AG08395 (cell line): ENCODE results near the gene TRIO.
"Not testable (repeated sequence)": the region's sequence is repeated elsewhere in the genome, so short reads cannot be mapped to it uniquely, and the experiment has no call there.

Experiments used
- DNase-seq: peaks from one replicate; pipeline ENCODE4 v3.0.0; 2012; ENCODE audit warnings: mixed read lengths, low spot score

The TRIO gene

DNA sequence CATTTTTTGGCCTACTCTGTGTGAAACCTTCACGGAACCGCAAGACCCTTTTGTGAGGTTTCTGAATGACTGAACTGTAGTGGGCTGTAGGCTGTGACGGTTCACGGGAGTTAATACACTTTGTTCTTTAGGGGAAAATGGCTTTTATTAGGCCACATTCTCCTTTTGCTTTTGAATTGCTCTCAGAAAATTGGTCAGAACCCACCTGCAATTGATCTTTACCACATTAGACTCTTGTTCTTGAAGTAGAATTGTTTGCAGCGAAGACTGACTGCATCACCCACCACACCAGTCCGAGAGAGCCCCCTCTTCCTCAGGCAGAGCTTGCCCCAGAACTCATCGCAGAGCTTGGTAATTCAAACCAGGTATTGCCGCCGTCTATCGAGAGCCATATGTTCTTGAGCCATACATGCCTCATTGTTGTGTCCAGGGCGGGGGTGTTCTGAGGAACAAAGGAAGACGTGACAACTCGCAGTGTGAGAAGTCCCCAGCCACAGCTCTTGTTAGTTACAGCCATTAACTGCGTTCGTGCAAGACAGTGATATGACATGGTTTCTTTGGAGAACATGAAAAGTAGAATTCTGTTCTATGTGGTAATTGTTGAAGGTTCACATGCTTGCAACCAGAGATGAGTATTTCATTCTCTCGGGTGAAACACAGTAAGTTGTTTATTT lies 272.0 kb downstream of the TRIO start:
- no peak for DNase-seq

DNA sequence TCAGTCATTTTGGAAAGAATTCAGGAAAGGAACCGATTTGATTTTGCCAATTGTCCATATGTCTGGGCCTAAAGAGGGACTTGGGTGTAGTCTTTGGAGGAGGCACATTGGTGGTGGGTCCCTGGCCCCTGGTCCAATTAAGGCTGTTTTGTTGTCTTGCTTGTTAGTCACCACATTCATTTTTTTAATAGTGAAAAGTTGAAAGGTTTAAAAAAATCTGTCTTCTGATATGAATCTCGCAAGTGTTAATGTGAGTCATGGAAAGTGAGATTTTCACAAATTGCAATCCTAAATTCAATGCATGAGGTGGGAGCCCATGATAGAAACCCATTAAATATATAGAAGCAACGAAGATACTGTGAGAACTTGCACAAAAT lies 272.5 kb downstream of the TRIO start:
- no peak for DNase-seq

DNA sequence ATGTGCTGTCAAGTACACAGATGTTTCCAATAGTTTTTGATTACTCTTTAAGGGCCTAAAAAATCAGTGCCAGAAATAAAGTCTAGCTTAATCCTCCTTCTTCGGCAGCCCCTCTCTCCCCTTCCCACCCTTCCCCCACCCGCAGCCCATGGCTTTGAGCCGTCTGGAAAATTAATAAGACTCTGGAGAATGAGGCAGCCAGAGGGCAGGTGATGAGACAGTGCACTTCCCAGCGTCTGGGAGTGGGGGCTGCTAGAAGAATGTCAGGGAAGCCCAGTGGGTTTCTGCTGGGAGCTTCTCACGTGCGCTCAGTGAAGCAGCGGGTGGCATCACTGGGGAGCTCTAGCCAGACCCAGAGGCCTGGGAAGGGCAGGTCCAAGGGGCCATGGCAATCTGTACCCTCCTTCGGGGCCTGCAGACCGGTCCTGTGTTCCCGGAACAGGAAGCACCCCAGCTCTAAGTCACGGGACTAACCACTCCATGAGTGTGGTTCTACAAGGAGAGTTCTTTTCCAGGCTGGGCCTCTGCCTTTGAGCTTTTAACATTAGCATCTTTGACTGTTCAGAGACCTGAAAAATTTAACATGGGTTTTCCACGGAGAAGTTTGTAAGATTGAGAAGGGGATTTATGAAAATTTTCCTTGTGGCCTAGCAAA lies 273.6 kb downstream of the TRIO start:
- no peak for DNase-seq

DNA sequence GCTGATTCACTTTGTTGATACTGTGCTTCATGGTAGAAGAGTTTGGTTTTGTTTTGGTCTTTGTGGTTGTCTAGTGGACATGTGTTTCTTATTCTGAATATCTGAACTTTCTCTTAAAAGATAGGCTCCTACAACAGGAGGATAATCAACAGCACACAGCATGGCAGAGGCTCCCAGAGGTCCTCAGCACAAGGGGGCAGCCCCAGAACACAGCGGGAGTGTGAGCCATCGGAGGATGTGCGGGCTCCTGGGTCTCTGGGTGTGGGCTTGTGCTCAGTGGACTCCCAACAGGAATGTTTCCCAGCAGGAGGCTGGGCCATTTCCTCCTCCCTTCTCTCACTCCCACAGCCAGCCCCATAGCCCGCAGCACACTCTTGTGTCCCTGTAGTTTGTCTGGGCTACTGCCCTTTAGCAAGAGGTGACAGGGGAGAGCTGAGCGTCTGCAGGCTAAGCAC lies 274.2 kb downstream of the TRIO start:
- DNase-seq: peak; percentile 46

DNA sequence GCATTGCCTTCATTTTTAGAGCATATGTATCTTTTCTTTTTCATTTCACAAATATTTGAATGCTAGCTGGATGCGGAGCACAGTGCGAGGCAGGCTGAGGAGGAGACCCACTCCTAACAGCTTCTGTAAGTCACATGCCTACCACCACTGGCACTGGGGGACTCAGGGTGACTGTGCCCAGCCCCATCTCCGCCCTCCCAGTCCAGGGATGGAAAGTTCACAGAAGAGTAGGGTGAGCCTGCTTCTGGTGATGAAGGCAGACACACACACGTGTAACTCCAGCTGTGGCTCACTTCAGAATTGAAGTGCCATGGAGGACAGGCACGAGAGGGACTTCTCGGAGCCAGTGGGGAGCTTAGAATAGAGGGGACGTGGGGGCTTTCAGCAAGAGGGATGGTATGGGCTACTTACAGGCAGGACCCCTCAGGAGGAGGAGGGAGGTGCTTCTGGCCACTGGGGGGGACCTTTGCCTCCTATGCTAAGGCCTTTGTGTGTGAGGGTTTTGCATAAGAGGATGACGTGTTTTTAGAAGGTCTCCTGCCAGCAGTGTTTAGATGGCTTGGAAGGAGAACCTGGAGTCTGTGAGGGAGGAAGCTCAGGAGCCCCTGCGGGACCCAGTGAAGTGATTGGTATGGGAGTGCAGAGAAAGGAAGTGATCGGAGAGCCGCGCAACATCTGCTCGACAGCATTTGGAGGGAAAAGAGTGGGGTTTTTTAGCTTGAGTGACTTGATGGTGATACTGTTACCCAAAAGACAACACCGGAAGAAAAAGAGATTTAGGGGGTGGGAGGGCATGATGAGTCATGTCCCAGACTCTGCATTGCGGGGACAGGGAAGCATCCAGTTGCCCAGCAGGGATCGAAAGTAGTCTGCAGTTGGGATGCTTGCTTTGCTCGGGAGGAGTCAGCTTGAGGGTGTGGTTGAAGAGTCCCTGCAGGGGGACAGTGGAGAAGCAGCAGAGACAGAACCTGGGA lies 274.9 kb downstream of the TRIO start:
- DNase-seq: no peak

DNA sequence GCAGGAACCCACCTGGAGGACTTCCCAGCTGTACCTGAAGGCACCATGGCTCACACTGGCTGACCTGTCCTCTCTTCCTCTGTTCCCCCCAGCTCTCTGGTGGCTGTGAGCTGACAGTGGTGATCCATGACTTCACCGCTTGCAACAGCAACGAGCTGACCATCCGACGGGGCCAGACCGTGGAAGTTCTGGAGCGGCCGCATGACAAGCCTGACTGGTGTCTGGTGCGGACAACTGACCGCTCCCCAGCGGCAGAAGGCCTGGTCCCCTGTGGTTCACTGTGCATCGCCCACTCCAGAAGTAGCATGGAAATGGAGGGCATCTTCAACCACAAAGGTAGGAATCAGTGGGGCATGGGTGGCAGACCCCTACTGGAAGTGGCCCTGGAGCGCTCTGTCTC lies 276.5 kb downstream of the TRIO start:
- DNase-seq: no peak

DNA sequence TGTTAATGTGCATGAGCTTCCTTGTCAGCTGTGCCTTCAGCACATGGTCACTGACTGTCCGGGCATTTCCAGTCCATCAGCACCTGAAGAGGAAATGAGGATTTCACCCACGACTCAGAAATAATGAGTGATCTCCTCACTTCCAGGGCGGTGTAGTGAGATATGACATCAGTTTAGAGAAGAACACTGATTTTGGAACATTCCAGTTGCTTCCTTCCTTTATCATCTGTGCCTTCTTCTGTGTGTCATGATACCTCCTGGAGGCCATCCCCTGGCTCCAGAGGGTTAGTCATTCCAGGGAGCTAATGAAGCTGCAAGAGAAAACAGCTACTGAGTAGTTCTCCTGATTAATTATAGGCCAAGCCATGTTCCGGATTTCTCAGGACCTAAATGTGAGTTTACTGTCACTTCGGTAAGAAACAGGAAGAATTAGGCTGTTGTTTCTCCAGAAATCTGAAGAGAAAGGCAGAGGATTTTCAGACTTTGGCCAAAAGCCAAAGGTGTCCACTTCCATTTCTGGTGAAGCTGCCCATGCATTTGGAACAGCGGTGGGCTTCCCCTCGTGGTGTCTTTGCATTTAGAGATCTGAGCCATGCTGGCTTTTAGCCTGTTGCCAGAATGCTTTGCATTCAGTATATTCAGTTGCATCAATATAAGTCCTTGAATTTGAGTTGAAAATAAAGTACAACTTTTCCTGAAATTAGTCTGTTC lies 277.1 kb downstream of the TRIO start:
- peak; percentile 48 for DNase-seq

DNA sequence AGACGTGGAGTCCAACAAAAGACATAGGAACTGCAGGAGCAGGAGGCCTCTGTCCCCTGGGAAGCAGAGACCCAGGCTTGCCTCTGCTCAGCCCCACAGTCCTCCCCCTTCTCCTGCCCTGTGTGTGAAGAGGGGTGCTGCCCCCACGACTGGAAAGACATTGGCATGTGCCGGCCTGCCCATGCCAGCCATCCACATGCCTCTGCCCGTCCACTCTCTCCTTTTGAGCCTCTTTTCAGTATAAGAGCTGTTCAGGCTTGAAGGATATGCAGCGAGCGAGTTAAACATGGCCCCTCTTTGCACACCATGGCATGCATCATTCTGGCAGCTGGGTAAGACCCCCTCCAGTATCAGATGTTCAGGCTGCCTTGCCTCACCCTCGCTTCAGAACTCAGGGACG lies 278.7 kb downstream of the TRIO start:
- DNase-seq: no peak

DNA sequence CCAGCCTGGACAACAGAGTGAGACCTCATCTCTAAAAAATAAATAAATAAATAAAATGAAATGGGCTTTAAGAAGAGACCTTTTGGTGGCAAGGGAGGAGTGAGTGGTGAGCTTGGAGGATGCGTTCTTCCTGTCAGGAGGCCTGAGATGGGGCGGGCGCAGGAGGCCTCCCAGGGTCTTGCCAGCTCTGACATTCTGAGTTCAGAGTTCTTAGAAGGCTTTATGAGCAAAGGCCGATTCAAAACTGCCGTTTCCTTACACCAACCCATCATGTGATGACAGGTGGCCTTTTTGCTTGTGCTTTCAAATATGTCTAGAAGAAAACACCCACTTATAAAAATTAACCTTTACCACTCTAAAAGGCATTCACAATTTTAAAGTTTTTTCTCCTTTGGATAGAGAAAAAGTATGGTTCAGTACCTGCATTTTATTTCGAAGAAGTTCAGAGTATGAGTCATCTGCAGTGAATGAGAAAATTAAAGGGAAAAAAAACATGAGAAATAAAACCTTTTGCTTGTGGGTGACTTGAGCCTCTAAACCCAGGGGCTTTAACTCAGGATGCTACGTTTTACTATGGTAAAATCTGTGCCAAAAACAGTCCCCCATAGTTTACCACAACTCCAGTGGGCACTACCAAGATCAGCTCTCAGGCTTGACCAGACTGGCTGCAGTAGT lies 281.0 kb downstream of the TRIO start:
- no peak for DNase-seq

DNA sequence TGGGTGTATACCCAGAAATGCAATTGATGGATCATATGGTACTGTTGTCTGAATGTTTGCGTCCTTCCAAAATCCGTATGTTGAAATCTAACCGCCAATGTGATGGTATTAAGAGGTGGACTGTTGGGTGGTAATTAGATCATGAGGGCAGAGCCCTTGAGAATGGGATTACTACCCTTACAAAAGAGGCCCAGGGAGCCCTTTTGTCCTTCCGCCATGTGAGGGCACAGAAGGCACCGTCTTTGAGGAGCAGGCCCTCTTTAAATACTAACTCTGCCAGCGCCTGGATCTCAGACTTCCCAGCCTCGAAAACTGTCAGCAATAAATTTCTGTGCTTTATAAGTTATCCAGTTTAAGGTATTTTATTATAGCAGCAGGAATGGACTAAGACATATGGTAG lies 282.4 kb downstream of the TRIO start:
- DNase-seq: no peak

DNA sequence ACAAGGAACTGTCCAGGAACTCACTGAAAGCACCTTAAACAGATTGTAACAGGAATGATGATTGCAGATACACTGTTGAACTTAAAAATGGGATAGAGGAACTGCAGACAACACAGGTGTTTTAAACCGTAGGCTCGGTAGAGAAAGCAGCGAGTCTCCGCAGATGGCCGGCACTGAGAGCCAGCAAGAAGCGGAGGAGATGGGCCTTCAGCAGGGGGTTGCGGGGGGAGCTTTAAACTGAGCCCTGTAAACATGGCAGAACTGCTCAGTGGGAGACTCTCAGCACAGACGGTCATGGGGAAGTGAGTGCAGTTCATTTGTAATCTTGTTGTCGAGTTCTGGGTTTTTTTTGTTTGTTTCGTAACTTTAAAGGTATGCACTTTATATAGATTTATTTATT lies 283.4 kb downstream of the TRIO start:
- no peak for DNase-seq

DNA sequence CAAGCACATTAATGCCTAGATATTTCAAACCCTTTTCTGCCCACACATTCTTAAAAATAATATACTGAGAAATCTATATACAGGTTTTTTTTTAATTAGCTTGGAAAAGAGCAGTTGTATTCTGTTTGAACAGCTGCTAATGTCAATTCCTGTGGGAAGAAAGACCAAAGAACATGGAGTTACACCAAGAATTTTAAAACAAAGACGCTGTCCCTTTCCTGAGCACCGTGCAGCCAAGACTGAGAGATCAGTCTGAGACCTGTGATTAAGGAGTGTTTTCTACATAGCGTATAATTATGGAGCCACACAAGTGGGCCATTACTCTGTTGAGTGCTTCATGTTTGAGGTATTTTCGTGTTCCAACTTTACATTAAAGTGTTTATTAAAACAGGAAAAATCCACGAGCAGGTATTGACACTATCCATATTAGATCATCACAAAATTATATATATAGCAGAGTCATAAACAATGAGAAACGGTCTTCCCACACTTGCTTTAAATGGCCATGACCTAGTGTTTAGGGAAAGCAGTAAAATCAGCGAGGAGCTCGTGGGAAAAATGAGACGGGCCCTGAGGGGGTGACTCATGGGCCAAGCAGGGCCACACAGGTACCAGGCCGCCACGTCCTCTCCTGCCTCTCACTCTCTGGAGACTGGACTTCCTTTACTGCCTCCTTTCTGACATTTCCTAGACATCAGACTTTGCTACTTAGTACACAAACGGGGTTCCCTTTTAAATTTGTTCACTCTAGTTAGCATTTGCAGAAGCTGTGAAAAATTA lies 285.4 kb downstream of the TRIO start:
- no peak for DNase-seq

DNA sequence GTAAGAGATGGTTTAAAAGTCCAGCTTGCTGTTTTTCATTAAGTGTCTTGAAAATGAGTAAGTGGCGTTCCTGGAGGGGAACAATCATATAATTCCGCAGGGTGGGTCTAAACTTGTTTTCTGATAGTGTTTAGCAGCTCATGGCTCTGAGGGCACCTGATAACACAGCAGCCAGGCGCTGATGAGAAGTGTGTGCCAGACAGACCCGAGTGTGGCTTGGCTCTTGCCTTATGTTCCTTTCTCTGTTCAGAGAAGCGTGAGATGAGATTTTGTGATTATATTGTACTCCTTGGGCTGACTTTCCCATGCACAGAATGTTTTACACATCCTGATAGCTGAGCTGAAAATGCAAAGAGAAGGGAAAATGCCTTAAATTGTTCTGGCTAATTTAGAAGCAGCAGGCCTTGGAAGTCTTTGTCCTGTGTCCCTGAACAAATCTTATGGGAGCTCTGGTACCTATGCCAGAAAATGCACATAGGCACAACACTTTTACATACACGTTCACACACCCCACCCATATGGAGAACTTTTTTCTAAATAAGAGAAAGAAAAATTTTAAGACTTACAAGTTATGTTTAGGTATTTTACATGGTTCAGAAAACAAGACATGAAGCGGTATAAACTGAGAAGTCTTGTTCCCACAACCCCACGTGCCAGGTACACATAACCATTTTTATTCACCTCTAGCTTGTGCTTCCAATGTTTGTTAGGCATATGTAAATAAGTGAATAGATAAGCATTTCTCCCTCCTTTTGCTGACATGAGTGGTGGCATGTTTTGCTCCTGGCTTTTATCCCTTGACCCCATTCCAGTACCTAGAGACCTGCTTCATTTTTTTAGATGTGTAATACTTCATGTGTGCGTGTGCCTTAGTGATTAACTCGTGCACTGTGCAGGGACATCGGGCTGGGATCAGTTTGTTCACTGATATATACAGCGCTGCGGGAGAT lies 286.2 kb downstream of the TRIO start:
- no peak for DNase-seq

DNA sequence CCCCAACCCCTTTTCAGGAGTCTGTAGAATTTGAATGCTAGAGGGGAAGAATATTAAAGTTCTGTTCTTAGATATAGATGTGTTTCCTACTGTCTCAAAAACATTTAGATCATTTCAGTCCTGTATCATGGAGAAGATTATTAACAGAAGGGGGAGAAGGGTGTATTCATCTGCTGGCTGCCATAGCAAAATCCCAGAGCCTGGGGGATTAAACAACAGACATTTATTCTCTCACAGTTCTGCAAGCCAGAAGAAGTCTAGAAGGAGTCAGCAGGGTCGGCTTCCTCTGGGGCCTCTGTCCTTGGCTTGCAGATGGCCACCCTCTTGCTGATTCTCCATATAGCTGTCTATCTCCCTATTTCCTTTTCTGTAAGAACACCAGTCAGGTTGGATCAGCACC lies 288.4 kb downstream of the TRIO start:
- no peak for DNase-seq

DNA sequence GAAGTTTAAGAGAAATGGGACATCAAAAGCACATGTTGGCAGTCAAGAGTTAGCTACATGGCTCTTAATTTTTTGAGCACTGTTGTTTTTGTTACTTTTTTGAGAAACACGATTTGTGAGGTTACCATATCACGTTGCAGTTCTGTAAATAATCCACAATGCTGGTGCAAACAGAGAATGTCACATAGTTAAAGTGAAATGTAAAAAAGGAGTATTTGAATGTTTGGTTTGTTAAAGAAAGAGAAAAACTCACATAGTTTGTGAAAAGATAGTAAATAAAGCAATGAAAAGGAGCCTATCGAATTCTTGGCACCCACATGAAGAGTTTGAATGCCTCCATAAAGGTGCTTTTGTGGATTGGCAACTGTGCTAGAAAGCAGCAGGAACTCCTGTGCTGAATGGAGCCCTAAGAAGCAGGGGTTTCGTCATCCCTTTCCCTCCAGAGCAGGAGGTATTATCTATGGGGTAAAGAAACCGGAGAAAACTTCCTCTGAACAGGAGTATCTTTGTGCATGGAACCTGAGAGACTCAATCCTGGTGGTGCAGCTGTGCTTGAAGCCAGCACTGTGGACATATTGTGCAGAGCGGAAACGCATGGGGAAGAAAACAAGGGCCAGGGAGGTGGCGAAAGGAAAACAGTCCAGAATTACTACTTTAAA lies 289.9 kb downstream of the TRIO start:
- DNase-seq: no peak

DNA sequence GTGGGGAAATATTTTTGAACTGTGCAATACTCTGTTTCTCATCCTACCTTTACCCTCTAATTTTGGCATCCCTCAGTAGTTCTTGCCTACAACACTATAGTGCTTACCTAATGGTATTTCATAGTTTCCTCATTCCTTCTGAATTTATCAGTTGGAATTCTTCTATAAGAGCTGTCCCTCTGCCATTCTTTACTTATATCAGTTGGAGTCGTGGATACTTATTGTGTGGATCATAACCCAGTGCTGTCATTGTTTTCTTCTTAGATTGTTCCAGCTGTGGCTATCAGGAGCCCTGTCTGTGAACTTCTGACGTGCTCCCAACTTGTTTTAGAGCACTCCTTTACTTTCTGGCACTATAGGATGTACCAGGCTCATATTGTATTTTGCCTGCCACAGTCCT lies 292.3 kb downstream of the TRIO start:
- DNase-seq: no peak

DNA sequence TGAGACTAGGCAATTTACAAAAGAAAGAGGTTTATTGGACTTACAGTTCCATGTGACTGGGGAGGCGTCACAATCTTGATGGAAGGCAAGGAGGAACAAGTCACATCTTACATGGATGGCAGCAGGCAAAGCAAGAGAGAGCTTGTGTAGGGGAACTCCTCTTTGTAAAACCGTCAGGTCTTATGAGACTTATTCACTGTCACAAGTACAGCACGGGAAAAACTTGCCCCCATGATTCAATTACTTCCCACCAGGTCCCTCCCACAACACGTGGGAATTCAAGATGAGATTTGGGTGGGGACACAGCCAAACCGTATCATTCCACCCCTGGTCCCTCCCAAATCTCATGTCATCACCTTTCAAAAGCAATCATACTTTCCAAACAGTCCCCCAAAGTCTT lies 293.0 kb downstream of the TRIO start:
- not testable (repeated sequence) for DNase-seq

DNA sequence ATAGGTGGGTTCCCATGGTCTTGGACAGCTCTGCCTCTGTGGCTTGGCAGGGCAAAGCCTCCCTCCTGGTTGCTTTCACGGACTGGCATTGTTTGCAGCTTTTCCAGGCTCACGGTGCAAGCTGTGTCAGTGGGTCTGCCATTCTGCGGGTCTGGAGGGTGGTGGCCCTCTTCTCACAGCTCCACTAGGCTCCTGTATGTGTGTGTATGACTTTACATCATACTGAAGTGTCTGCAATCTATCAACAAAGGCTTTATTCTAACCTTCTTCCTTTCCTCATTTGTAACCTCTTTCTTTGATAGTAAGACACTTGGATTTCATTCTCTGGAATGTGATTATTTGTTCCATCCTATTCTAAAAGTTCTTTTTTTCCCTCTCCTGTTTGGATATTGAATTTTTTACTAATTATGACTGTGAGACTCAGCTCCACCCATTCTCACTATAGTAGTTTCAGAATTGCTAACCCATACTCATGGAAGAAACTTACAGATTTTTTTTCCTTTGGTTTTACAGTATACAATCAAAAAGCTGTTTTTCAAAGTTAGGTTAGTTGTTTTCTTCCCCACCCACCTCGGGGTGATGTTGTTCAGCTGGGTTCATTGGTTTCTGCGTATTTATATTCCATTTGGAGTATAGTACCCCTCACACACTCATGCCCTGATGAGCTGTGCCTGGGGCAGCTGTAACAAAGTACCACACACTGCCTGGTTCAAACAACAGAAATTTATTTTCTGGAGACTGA lies 293.8 kb downstream of the TRIO start:
- DNase-seq: no peak
